Left lung (tissue), 14 donors: ENCODE results near the gene SLC5A3. TPM values are rescaled to one million over a fixed set of nuclear protein-coding genes. Genes with fewer than 3 reads are reported as not detected.

Source experiments
- ATAC-seq: fragments of 200-7000 bp; cut with Tn5 transposase; one replicate; pipeline ENCODE4 v1.9.1; 2020; ENCODE audit warnings: moderate library complexity
- DNase-seq, 4 donors: peaks; one replicate each; pipeline ENCODE4 v3.0.0-alpha.2; 2013 to 2020
- H3K27ac ChIP-seq, 2 donors: fragments of 200-600 bp; sonication (generic) in 1 of 2; one replicate each; pipeline versions ENCODE4 v1.5.0 to v1.8.0; 2020 to 2021
- H3K27me3 ChIP-seq, 2 donors: fragments of 200-600 bp; sonication (generic) in 1 of 2; one replicate each; pipeline versions ENCODE4 v1.5.0 to v1.8.0; 2020 to 2021
- H3K36me3 ChIP-seq, 2 donors: fragments of 200-600 bp; sonication (generic) in 1 of 2; one replicate each; pipeline versions ENCODE4 v1.5.0 to v1.8.0; 2020 to 2021
- H3K4me1 ChIP-seq, 2 donors: fragments of 200-600 bp; one replicate each; pipeline ENCODE4 v1.8.0; 2021
- H3K4me3 ChIP-seq, 2 donors: fragments of 200-600 bp; sonication (generic) in 1 of 2; one replicate each; pipeline versions ENCODE4 v1.5.0 to v1.8.0; 2020 to 2021; ENCODE audit warnings: mild to moderate bottlenecking in 1 of 2
- H3K9me3 ChIP-seq, 2 donors: fragments of 200-600 bp; sonication (generic) in 1 of 2; one replicate each; pipeline versions ENCODE4 v1.5.0 to v1.8.0; 2020 to 2021
- intact Hi-C, 2 donors: fragments of 100-400 bp; cut with DNase I; formaldehyde crosslinking; loops; one replicate each; pipeline versions ENCODE4 v1.11.2 to v1.14.2; 2022
- long read RNA-seq, 12 donors: library from polyadenylated mRNA in 2 of 12; unstranded in 2 of 12; transcript quantifications; one replicate each; pipeline ENCODE4 v2.0.0 and lab custom pipeline, GENCODE V29; 2019 to 2026
- polyA plus RNA-seq, 6 donors: library from polyadenylated mRNA; unstranded; fragments of 120-200 nt; gene quantifications; one replicate each; pipeline ENCODE4 v1.2.1, GENCODE V29; 2013; ENCODE audit not compliant: insufficient read length in 6 of 6
- total RNA-seq, 2 donors: library from RNA; stranded (reverse); fragmentation: NEBNext Ultra II Directional; extraction: Animal tissue kit (Norgen Biotek cat#: 25700); gene quantifications; one replicate each; pipeline ENCODE4 v1.2.1, GENCODE V29; 2021
- TF ChIP-seq, protein P1 (sequence below), 2 donors: fragments of 200-600 bp; sonication (generic) in 1 of 2; IDR thresholded peaks; one replicate each; pipeline versions ENCODE4 v1.5.0 to v1.8.0; 2021; ENCODE audit warnings: antibody characterized with exemption in 2 of 2
- donor health status: DM: no; HTN: yes; CAD: no.
- donor health status: DM: no; HTN: no; CAD: no.

The SLC5A3 gene
- 10 to 100 TPM; 27.3 to 33.4 TPM for total RNA-seq
- 10 to 100 TPM; 18.1 to 22.7 (median 19.4) TPM for polyA plus RNA-seq
- long read RNA-seq, donor 1, full-length matches to known transcripts = 4 of 4 reads
- long read RNA-seq, donor 1, partial matches to known transcripts = 0 of 4 reads
- long read RNA-seq, donor 1, other reads (novel, unspliced or antisense) = 0 of 4 reads
- long read RNA-seq, donor 2, full-length matches to known transcripts = 7 of 7 reads
- long read RNA-seq, donor 2, partial matches to known transcripts = 0 of 7 reads
- long read RNA-seq, donor 2, other reads (novel, unspliced or antisense) = 0 of 7 reads
- long read RNA-seq, donor 3, full-length matches to known transcripts = 3 of 3 reads
- long read RNA-seq, donor 3, partial matches to known transcripts = 0 of 3 reads
- long read RNA-seq, donor 3, other reads (novel, unspliced or antisense) = 0 of 3 reads
- long read RNA-seq, donor 4, full-length matches to known transcripts = 2 of 2 reads
- long read RNA-seq, donor 4, partial matches to known transcripts = 0 of 2 reads
- long read RNA-seq, donor 4, other reads (novel, unspliced or antisense) = 0 of 2 reads
- long read RNA-seq, donor 5, full-length matches to known transcripts = 4 of 4 reads
- long read RNA-seq, donor 5, partial matches to known transcripts = 0 of 4 reads
- long read RNA-seq, donor 5, other reads (novel, unspliced or antisense) = 0 of 4 reads
- long read RNA-seq, donor 6, full-length matches to known transcripts = 9 of 9 reads
- long read RNA-seq, donor 6, partial matches to known transcripts = 0 of 9 reads
- long read RNA-seq, donor 6, other reads (novel, unspliced or antisense) = 0 of 9 reads
- long read RNA-seq, donor 7, full-length matches to known transcripts = 1 of 1 reads
- long read RNA-seq, donor 7, partial matches to known transcripts = 0 of 1 reads
- long read RNA-seq, donor 7, other reads (novel, unspliced or antisense) = 0 of 1 reads
- long read RNA-seq, donor 8, full-length matches to known transcripts = 5 of 5 reads
- long read RNA-seq, donor 8, partial matches to known transcripts = 0 of 5 reads
- long read RNA-seq, donor 8, other reads (novel, unspliced or antisense) = 0 of 5 reads
- long read RNA-seq, donor 9, full-length matches to known transcripts = 1 of 1 reads
- long read RNA-seq, donor 9, partial matches to known transcripts = 0 of 1 reads
- long read RNA-seq, donor 9, other reads (novel, unspliced or antisense) = 0 of 1 reads
- long read RNA-seq, donor 10, full-length matches to known transcripts = 1 of 1 reads
- long read RNA-seq, donor 10, partial matches to known transcripts = 0 of 1 reads
- long read RNA-seq, donor 10, other reads (novel, unspliced or antisense) = 0 of 1 reads
- long read RNA-seq, donor 11, full-length matches to known transcripts = 2 of 2 reads
- long read RNA-seq, donor 11, partial matches to known transcripts = 0 of 2 reads
- long read RNA-seq, donor 11, other reads (novel, unspliced or antisense) = 0 of 2 reads
- long read RNA-seq, donor 12, full-length matches to known transcripts = 2 of 2 reads
- long read RNA-seq, donor 12, partial matches to known transcripts = 0 of 2 reads
- long read RNA-seq, donor 12, other reads (novel, unspliced or antisense) = 0 of 2 reads

DNA sequence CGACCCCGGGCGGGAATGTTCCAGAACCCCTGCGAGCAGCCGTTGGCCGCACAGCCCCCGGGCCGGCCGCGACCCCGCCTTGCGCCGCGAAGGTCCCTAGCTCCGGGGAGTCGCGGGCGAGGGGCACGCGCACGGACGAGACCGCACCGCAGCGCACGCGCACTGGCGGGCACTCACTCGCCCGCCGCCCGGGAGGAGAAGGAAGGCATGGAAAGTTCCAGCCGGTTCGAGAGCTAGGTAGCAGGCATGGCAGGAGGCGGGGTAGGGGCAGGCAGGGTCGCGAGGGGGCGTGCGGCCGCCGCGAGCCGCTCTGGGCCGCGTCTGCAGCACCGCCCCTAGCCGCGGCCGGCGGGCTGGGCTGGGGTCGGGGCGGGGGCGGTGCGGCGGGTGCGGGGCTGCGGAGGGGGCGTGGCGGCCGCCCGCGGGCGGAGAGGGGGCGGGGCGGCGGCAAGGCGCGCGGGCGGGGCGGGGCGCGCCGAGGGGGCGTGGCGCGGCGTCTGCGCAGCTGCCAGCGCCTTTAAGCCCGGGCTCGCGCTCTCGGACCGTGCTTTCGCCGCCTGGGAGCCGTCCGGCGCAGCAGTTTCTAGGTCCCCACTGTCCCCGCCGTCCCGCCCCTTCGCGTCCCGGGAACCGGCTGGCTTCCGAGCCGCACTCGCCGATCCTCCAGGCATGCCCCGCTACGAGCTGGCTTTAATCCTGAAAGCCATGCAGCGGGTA, at the start of gene SLC5A3, which contains the start of gene MRPS6:
SLC5A3 (plus strand) TSS at position 547 of the 717 bp plus-strand sequence. CDS start 21,621 bp downstream, outside the sequence.
MRPS6 (plus strand) TSS at position 547 of the 717 bp plus-strand sequence; CDS start at position 670, 123 bp downstream.
- H3K4me1 ChIP-seq = peaks cover 7 to 47% of the 10 kb centered on the region in 2 donors
- no peaks in the 10 kb centered on the region for H3K9me3 ChIP-seq
- H3K36me3 ChIP-seq = no peaks in the 10 kb centered on the region
- ATAC-seq (peak; percentile 76), DNase-seq (peak; percentile 88 to 96 (median 91))
- peak within 1 kb of the TSS; percentile 79 to 87 for H3K27ac ChIP-seq
- TF ChIP-seq, protein P1, sequence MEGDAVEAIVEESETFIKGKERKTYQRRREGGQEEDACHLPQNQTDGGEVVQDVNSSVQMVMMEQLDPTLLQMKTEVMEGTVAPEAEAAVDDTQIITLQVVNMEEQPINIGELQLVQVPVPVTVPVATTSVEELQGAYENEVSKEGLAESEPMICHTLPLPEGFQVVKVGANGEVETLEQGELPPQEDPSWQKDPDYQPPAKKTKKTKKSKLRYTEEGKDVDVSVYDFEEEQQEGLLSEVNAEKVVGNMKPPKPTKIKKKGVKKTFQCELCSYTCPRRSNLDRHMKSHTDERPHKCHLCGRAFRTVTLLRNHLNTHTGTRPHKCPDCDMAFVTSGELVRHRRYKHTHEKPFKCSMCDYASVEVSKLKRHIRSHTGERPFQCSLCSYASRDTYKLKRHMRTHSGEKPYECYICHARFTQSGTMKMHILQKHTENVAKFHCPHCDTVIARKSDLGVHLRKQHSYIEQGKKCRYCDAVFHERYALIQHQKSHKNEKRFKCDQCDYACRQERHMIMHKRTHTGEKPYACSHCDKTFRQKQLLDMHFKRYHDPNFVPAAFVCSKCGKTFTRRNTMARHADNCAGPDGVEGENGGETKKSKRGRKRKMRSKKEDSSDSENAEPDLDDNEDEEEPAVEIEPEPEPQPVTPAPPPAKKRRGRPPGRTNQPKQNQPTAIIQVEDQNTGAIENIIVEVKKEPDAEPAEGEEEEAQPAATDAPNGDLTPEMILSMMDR (IDR thresholded peaks at IDR 0.05) = no peak
- H3K4me3 ChIP-seq = peak within 1 kb of the TSS; percentile 53 to 63
- no peaks in the 10 kb centered on the region for H3K27me3 ChIP-seq
- intact Hi-C loops = no loop called here

DNA sequence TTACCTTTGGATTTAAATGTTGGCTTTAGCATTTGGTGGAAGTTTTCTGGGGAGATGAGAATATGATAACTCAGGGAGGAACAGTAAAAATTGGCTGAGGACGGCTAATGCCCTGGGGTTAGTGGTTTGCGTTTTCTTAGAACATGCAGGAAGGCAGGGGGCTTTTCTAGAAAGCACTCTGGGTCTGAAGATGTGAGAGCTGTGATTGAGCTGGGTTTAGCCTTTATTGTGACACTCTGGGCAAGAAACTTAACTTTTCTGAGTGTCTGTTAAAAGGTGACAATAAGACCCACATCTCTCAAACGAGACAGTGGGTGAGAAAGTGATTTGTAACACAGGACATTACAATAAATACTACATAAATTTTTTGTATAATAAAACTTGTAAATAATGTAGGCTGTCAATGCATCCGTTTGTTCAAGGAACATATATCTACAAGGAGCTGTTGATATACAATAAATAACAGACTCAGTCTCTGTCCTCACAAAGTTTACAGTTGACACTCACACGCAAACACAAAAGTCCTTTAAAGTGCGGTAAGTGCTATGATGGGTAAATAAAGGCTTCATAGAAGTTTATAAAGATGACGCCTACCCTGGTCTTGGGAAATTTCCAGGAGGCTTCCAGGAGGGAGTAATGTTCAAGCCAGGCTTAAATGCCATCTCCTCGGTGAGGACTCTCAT, 49.5 kb upstream of the SLC5A3 start:
- Histone ChIP-seq H3K27me3 (no peaks in the 10 kb centered on the region), H3K36me3 (no peaks in the 10 kb centered on the region), H3K4me1 (peaks cover 0 to 45% of the 10 kb centered on the region in 2 donors), H3K27ac (no peak overlapping the region), H3K4me3 (no peak overlapping the region), H3K9me3 (no peaks in the 10 kb centered on the region)
- DNase-seq (no peak), ATAC-seq (peak; percentile 24)
- TF ChIP-seq, protein P1 (IDR thresholded peaks at IDR 0.05) = no peak
- intact Hi-C loops = no loop called here

DNA sequence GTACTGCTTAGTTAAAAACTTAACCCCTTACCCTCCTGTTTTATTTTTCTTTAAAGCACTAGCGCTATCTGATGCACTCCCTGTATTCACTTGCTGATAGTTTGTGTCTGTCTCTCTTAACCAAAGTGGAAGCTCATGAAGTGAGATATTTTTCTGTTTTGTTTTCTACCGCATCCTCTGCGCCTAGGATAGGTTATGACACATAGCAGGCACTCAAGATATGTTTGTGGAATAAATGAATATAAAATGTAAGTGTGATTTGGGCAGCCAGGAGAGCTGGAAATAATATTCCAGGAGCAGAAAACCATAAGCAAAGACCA, 49.0 kb upstream of the SLC5A3 start:
- Histone ChIP-seq H3K4me3 (no peak overlapping the region), H3K27ac (no peak overlapping the region), H3K27me3 (no peaks in the 10 kb centered on the region), H3K36me3 (no peaks in the 10 kb centered on the region), H3K9me3 (no peaks in the 10 kb centered on the region), H3K4me1 (peaks cover 0 to 45% of the 10 kb centered on the region in 2 donors)
- intact Hi-C loops = no loop called here
- DNase-seq = no peak
- TF ChIP-seq, protein P1 (IDR thresholded peaks at IDR 0.05) = no peak
- ATAC-seq = no peak
